CD4-positive, alpha-beta T cell treated with Interleukin-17A for 1 hour (primary cell): ENCODE results near the gene RDH5.
"Not testable (repeated sequence)": the region's sequence is repeated elsewhere in the genome, so short reads cannot be mapped to it uniquely, and the experiment has no call there.

Source experiments
- DNase-seq: peaks from one replicate; pipeline ENCODE4 v3.0.0-alpha.2; 2020

RDH5 gene

DNA sequence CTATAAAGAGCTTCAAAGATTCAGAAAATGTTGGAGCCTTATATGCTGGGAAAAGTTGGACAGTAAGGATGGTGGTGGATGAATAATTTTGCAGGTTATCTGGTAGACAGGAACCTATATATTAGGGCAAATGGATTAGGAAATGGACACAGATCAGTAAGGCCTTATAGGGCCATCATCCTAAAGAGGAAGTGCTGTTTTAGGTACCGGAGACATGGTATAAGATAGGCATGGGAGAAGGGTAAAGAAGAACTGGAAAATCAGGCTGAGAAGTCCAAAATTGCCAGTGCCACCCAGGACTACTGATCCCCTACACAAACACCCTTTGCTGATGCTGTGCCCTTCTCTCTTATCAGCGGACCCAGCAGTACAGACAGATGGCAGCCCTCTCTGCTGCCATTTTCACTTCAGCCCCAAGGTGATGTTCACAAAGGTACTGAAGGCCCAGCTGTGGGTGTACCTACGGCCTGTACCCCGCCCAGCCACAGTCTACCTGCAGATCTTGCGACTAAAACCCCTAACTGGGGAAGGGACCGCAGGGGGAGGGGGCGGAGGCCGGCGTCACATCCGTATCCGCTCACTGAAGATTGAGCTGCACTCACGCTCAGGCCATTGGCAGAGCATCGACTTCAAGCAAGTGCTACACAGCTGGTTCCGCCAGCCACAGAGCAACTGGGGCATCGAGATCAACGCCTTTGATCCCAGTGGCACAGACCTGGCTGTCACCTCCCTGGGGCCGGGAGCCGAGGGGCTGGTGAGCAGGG is 28.2 kb downstream of the RDH5 start:
- DNase-seq = no peak

DNA sequence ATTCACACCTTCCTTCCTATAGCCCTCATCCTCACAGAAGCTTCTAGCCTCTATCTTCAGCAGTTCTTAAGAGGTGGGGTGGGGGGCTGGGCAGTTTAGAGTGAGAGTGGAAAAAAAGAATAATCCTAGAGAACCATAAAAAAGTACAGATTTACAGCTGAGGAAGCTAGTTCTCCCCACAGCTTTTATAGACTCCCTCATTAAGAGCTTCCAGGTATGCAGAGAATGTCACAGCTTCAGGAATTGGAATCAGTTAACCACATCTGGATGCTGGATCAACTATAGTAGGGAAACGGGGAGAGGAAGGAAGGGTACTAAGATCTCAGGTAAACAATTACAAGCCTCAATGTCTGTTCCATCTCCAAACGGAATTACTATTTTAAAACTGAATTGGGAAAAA is 35.1 kb downstream of the RDH5 start:
- DNase-seq = no peak

DNA sequence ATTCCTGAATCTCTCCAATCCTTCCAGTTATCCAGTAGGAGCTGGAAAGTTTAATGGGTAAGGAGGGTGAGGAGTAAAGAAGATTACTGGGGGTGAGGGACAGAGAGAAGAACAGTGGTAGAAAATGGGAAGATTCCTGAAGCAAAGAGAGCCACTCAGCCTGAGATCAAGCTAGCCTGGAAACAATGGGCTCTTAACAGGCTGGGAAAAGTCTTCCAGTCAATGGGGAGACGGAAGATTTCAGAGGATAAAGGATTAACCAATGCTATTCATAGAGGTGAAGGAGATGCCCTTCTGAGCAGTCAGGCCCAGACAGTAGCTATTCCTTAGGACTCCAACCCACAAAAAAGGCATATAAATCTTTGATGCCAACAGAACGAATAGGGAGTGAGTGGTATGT is 37.5 kb downstream of the RDH5 start:
- no peak for DNase-seq

DNA sequence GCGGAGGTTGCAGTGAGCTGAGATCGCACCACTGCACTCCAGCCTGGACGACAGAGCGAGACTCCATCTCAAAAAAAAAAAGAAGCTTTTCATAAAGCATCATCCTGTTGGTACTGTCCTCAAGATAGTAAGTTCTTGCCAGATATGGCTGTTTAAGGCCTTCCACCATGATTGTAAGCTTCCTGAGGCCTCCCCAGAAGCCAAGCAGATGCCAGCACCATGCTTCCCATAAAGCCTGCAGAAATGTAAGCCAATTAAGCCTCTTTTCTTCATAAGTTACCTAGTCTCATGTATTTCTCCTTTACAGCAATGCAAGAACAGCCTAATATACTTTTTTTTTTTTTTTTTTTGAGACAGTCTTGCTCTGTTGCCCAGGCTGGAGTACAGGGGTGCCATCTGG is 38.4 kb downstream of the RDH5 start:
- not testable (repeated sequence) for DNase-seq

DNA sequence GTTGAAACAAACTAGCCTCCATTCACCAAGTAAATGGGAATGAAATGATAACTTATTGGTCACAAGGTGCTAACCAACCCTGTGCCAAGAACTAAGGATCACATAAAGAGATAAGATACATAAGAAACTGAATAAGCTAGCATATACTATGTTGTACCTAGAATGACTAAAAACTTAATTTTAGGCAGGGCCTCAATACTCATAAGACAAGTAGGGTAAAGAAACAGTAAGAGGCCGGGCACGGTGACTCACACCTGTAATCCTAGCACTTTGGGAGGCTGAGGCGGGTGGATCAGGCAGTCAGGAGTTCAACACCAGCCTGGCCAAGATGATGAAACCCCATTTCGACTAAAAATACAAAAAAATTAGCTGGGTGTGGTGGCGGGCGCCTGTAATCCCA is 40.5 kb downstream of the RDH5 start:
- DNase-seq = no peak

DNA sequence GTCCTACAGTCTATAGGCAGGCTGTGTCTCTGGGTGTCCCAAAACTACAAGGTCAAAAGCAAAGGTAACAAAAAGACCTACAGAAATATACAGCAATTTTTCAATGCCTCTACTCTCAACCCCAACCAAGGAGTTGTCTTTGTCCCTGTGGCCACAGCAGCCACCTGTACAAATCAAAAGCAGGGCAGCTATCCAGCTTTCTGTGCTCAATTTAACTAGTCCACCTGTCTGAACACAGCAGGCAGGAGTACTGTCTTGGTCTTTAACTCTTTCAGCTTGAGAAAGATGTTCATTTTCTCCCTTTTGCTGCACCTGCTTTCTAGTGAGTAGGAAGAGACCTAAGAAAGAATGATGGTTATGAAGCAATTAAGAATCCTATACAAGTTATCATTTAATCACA is 42.5 kb downstream of the RDH5 start:
- DNase-seq = no peak

DNA sequence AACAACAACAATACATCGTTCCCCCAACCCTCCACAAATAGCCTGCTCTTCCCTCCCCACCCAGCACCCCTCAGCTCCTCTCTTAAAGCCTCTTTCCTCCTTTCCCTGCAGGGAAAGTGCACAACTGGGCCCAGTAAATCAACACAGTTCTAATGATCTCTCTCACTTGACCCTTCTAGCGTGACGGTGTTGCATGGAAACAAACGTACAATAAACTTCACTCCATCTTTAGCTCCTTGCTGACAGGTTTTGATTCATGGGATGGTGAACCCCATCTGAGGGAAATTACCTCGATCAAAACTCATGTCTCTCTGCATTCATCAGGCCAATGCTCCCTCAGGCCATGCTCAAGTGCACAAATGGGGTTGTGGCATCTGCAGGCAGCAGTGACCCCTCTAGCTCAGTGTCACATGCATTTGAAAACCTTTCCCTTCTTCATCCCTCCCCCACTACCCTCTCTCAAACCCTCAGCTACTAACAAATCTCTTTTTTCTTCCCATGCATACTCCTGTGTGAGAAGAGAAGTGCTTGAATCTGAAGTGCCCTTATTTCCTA is 45.6 kb downstream of the RDH5 start:
- no peak for DNase-seq

DNA sequence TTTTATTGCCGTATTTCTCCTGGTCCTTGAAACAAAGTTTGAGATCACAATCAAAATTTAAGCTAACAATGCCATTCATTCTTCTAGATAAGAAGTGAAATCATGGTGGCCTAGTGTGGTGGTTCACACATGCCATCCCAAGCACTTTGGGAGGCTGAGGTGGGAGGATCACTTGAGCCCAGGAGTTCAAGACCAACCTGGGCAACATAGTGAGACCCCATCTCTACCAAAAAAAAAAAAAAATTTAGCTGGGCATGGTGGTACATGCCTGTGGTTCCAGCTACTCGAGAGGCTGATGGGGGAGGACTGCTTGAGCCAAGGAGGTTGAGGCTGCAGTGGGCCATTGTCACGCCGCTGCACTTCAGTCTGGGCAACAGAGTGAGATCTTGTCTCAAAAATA is 47.0 kb downstream of the RDH5 start:
- no peak for DNase-seq

DNA sequence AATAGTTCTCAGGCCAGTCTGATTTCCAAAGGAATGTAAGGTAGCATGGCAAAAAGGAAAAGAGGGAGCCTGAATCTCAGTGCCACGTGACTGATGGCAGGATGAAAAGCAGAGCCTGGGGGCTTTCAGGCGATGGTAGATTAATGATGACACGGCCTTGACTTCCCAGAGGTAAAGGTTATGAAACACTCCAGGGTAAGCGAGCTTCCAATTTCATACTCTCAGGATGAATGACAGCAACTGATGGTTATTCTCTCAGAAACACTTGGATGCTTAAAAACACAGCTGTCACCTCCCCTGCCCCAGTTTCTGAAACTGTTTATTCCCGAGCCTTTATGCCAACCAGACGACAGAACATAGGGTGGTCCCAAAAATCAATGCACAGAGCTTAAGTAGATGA is 51.5 kb downstream of the RDH5 start:
- DNase-seq = no peak
